Measurements from ENCODE around the gene GREB1. TPM values are rescaled to one million over a fixed set of nuclear protein-coding genes. Genes with fewer than 3 reads are reported as not detected.

The GREB1 gene
- polyA plus RNA-seq, 1 of the 3 experiments (the other 2 are of a cell fraction) = 2.9 TPM

- H3K4me2 ChIP-seq = no peak overlapping the region
- peaks cover 0 to 6% of the 10 kb centered on the region in 2 experiments for H3K36me3 ChIP-seq (replicated peaks in 1 of 2; ENCODE audit: control insufficient read depth in 1 of 2, insufficient read depth in 2 of 2, low read length in 1 of 2)
- ChIA-PET CTCF (interaction anchor here (1.1 to 2.2 kb wide), 4 partner anchors 9 to 133 kb away, joined by 3 to 10 read pairs (median 4); no protein-coding TSS in a partner anchor), POLR2A (no interaction called here)
- H3K9me2 ChIP-seq = no peaks in the 10 kb centered on the region
- H3K4me1 ChIP-seq (ENCODE audit: control insufficient read depth in 1 of 2, insufficient read depth in 2 of 2, low read depth in 1 of 2, low read length in 1 of 2) = no peaks in the 10 kb centered on the region
- H3K9ac ChIP-seq = no peak overlapping the region
- no peaks in the 10 kb centered on the region for H3K79me2 ChIP-seq (ENCODE audit: insufficient read depth)
- no peaks in the 10 kb centered on the region for H3K9me3 ChIP-seq
- H4K20me1 ChIP-seq (ENCODE audit: insufficient read depth) = no peaks in the 10 kb centered on the region
- no peaks in the 10 kb centered on the region for H3K27me3 ChIP-seq (ENCODE audit: insufficient read depth)
- H3F3A ChIP-seq (replicated peaks; ENCODE audit: insufficient read depth) = no peaks in the 10 kb centered on the region
- no peak overlapping the region for H2AFZ ChIP-seq (ENCODE audit: low read depth)
- WGBS (ENCODE audit: low lambda C conversion rate) = 92% methylated on average over 31 of the region's 38 CpGs
- H3K27ac ChIP-seq (ENCODE audit: low read depth in 2 of 2, low read length in 1 of 2) = no peak overlapping the region
- no peak for DNase-seq
- no peak for TF ChIP-seq PBX3 (IDR thresholded peaks at IDR 0.05)
- no peak for TF ChIP-seq TAF1 (IDR thresholded peaks at IDR 0.05; ENCODE audit: borderline replicate concordance, low read depth, low read length)
- no peak for TF ChIP-seq SIN3A (IDR thresholded peaks at IDR 0.05; ENCODE audit: borderline replicate concordance, low read depth, low read length)
- TF ChIP-seq YY1 (IDR thresholded peaks at IDR 0.05; ENCODE audit: low read depth) = no peak
- TF ChIP-seq SMC3 (IDR thresholded peaks at IDR 0.05; ENCODE audit: low read depth, low read length) = no peak
- TF ChIP-seq CHD2 (IDR thresholded peaks at IDR 0.05; ENCODE audit: low read length, partially characterized antibody) = no peak
- TF ChIP-seq NFIC (IDR thresholded peaks at IDR 0.05; ENCODE audit: borderline replicate concordance) = no peak
- TF ChIP-seq REST (IDR thresholded peaks at IDR 0.05; ENCODE audit: low read depth, low read length) = no peak
- no peak for TF ChIP-seq GABPA (IDR thresholded peaks at IDR 0.05; ENCODE audit: low read depth)
- no peak overlapping the region for H3K4me3 ChIP-seq (ENCODE audit: low read depth in 2 of 2, low read length in 1 of 2)
Measured at GRCh38 chr2:11610624-11611242, 76.9 kb downstream of the GREB1 start.

GRCh38 chr2:11611251-11611650 is 77.4 kb downstream of the GREB1 start:
- H3F3A ChIP-seq (replicated peaks; ENCODE audit: insufficient read depth) = no peaks in the 10 kb centered on the region
- no peak for TF ChIP-seq RFX5 (IDR thresholded peaks at IDR 0.05; ENCODE audit: low read length)
- no peak for TF ChIP-seq EP300 (IDR thresholded peaks at IDR 0.05; ENCODE audit: borderline replicate concordance in 1 of 2, low read depth in 1 of 2, low read length in 1 of 2)
- no peak for TF ChIP-seq SMC3 (IDR thresholded peaks at IDR 0.05; ENCODE audit: low read depth, low read length)
- no peak for TF ChIP-seq TCF12 (IDR thresholded peaks at IDR 0.05)
- no peak for TF ChIP-seq MEF2A (IDR thresholded peaks at IDR 0.05; ENCODE audit: borderline replicate concordance, low read depth)
- TF ChIP-seq CTCF (IDR thresholded peaks at IDR 0.05) = no peak
- no peak for TF ChIP-seq EZH2phosphoT487 (IDR thresholded peaks at IDR 0.05; ENCODE audit: borderline replicate concordance, low read depth)
- TF ChIP-seq REST (IDR thresholded peaks at IDR 0.05; ENCODE audit: low read depth, low read length) = no peak
- no peak for TF ChIP-seq GABPA (IDR thresholded peaks at IDR 0.05; ENCODE audit: low read depth)

More at GRCh38 chr2:11611251-11611650, 77.4 kb downstream of the GREB1 start:
- no peaks in the 10 kb centered on the region for H3K27me3 ChIP-seq (ENCODE audit: insufficient read depth)
- H2AFZ ChIP-seq (ENCODE audit: low read depth) = no peak overlapping the region
- no peaks in the 10 kb centered on the region for H3K9me3 ChIP-seq
- H3K4me3 ChIP-seq (ENCODE audit: low read depth in 2 of 2, low read length in 1 of 2) = no peak overlapping the region
- H3K4me1 ChIP-seq (ENCODE audit: control insufficient read depth in 1 of 2, insufficient read depth in 2 of 2, low read depth in 1 of 2, low read length in 1 of 2) = no peaks in the 10 kb centered on the region
- H3K9me2 ChIP-seq = no peaks in the 10 kb centered on the region
- H3K9ac ChIP-seq = no peak overlapping the region
- WGBS (ENCODE audit: low lambda C conversion rate) = 89% methylated on average over 5 of the region's 5 CpGs
- no peak overlapping the region for H3K4me2 ChIP-seq
- peaks cover 0 to 4% of the 10 kb centered on the region in 2 experiments for H3K36me3 ChIP-seq (replicated peaks in 1 of 2; ENCODE audit: control insufficient read depth in 1 of 2, insufficient read depth in 2 of 2, low read length in 1 of 2)
- DNase-seq = no peak
- no peaks in the 10 kb centered on the region for H3K79me2 ChIP-seq (ENCODE audit: insufficient read depth)
- no peaks in the 10 kb centered on the region for H4K20me1 ChIP-seq (ENCODE audit: insufficient read depth)
- no peak overlapping the region for H3K27ac ChIP-seq (ENCODE audit: low read depth in 2 of 2, low read length in 1 of 2)
- CTCF ChIA-PET = interaction anchor here (1.1 to 1.3 kb wide), 2 partner anchors 29 to 78 kb away, joined by 3 to 5 read pairs; no protein-coding TSS in a partner anchor
- POLR2A ChIA-PET = no interaction called here
